ENCODE data around the gene TMEM184B.
A peak's percentile ranks its signal among the peaks of the same experiment; 100 is the strongest.

The TMEM184B gene

DNA sequence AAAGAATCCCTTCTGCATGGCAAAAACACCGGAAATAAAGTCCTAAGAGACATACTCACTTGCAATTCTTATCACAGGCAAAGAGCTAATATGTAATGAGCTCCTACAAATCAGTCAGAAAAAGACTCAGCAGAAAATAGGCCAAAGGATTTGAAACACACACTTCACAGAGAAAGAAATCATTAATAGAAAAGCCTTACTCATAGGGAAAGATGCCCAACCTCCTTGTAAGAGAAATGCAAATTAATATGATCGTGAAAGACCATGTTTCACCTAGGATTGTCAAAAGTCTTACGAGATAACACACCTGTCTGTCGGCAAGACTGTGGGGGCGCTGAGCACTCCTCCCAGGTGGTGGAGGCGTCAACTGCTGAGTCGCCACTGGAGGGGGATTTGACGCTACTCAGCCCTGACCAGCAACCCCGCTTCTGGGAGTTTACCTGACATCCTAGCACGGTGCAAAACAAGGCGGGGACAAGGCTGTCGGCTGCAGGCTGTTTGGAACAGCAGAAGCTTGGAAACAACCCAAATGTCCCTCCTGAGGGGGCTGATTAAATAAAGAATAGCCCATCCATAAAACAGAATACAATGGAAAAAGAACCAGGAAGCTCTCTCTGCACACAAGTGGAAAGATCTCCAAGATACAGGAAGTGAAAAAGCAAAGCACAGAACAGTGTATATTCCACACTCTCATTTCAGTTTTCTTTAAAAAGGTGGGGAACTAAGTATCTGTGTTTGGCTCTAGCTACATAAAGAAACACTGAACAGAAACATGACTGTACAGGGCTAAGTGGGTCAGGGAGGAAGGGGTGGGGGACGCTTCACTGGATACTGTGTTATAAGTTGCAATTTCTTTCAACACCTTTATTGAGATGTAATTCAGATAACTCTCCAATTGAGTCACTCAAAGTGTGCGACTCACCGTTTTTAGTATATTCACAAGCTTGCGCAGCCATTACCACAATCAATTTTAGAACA, 33.0 kb upstream of the TMEM184B start:
- peak; percentile 51 for DNase-seq

DNA sequence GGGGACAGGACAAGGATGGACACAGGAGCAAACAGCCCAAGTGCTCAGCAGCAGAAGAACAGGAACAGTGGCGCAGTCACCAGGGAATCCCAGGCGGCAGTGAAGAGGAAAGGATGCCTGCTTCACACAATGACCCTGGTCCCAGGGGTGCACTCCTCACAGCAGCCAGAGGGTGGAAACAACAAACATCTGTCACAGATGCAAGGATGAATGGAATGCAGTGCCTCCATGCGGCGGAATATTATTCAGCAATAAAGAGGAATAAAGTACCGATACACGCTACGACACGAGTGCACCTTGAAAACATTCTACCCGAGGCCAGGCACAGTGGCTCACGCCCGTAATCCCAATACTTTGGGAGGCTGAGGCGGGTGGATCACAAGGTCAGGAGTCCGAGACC, 31.7 kb upstream of the TMEM184B start:
- DNase-seq, result no peak

DNA sequence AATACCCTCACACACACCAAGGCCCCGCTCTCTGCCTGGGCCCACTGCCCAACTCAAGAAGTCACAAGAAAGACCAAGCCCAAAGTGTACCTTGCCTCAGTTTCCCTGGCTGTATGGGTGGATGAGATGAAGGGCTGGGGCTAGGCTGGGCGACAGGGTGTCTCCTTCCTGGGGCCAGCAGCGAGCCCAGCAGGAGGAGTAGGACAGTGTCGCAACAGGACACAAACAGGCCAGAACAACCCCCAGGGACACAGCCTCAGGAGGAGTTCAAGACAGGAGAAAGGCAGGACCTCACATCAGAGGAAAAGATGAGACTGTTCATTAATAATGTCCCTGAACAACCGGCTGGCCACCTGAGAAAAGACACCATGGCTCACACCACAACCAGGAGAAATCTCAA, 31.2 kb upstream of the TMEM184B start:
- no peak for DNase-seq

DNA sequence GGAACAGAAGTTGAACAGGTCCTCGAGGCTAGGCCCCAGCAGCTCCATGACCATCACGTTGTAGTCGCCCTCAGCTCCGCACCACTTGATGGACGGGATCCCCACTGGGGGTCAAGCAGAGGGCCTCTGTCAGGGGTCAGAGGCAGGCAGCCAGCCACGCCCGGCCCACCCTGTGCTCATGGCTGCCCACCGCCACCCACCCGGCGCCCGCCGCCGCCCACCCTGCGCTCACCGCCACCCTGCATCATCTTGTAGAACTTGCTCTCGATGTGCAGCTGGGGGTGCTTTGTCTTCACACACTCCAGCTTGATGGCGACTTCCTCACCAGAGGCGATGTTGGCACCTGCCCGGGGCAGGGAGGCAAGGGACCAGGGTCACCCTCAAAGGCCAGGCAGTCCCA, 30.1 kb upstream of the TMEM184B start:
- no peak for DNase-seq

DNA sequence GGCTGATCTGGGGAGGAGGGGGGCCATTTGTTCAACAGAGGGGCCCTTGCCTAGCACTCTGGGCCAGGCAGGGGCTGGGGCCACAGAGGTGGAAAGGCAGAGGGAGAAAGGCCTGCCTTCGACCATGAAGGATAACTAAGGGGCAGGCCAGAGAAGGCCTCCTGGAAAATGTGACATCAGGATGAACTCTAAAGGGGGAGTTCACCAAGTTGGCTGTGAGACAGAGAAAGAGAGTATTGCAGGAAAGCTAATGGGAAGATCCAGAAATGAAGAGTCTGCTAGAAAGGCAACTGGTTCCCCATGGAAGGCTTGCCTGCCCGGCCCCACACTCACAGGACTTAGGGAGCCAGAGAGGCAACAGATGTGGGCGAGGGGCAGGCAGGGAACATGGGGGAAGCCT, 28.1 kb upstream of the TMEM184B start:
- DNase-seq, result no peak

DNA sequence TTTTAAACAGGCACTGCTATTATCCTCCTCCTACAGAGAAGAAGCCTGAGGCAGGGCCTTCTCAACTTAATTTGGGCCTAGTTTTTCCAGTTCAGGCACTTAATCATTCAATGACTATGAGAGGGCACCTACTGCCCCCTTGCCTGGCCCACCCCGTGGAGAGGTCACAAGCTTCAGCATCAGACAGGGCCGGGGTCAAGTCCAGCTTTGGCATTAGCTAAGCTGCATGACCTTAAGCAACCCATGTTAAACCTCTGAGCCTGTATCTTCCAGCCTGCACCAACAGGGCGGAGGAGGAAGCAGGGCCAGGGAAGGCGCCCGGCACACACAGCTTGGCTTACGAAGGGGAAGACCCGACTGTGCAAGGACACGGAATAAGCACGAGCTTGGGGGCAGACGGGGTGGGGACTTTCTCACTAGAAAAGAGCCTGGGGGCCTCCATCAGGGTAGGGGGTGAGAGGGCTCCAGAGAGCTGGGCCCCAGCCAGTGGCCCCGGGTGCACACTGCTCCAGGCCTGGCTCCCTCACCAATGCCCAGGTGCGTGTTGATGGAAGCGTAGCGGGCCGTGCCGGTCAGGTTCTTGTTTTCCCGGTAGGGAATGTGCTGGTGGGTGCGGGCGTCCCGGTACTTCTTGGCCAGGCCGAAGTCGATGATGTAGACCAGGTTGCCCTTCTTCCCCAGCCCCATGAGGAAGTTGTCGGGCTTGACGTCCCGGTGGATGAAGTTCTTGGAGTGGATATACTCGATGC, 27.6 kb upstream of the TMEM184B start:
- no peak for DNase-seq

DNA sequence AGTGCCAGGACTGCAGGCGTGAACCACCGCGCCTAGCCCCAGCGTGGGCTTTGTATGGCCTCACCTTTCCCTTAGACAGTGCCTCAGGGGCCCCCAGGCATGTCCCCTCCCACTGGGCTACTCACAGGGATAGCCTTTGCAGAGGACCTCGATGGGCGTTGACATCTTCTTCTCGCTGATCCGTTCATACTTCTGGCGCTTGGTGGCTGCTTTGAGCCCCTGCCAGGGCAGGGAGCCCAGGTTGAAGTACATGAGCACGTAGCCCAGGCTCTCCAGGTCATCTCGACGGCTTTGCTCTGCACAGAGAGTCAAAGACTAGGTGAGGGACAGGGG, 26.9 kb upstream of the TMEM184B start:
- DNase-seq, result no peak

DNA sequence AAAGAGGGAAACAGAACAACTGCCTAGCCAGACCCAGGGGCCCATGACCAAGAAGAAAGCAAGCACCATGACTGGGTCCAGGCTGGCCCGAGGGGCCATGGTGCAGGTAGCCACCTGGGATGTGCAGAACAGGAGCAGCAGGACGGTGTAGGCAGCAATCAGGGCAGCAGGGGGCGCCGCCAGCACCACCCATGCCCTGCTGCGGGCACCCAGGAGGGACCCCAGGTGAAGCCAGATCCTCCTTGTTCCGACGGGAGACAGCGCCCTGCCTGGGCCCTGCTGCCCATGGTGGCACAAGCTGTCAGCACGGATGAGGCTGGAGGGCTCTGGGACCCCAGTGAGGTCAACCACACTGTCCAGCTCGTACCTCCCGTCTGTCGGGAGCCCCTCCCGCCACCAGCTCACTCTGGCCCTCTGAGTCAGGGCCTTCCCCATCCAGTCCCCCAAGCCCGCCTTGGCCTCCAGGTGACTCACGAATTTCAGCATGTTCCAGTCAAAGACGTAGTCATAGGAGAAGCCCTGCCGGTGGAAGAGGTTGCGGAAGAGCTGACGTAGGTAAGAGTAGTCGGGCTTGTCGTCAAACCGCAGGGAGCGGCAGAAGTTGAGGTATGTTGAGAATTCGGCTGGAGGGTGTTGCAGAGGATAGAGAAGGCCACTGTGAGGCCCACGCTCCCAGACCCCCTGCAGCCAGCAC, 25.6 kb upstream of the TMEM184B start:
- peak; percentile 46 for DNase-seq

DNA sequence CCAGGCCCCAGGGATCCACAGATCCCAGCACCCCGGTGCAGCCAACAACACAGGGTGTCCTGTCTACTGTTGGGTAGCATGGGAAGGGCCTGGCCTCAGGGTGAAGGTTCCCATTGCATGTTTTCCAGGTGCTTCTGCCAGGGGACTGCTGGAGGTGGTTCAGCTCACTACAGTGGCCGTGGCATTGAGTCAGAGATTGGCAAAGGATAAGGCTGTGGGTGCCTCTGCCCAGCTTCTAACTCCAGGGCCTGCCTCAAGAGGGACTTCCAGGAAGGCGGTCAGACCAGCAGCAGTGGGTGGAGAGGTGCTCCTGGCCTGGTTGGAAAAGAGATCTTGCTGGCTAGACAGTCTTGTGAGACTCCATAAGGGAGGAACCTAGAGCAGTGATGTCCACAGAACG, 23.6 kb upstream of the TMEM184B start:
- DNase-seq, result no peak

DNA sequence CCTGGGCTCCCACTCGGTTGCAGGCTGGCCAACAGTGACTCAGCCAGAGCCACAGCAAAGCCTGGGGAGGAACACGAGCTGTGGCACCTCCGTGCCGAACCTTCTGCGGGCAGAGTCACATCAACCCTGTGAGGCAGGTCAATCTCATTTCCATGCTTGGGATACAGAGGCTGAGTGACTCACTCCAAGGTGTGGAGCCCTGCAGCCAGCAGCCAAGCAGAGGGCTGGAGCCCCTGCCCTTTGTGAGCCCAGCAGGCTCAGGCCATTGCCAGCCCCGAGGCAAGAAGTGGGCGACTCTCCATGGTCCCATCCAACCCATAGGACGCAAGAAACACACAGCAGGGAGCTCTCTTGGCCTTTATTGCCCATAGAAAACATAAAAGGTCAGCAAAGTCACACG, 23.1 kb upstream of the TMEM184B start:
- no peak for DNase-seq

DNA sequence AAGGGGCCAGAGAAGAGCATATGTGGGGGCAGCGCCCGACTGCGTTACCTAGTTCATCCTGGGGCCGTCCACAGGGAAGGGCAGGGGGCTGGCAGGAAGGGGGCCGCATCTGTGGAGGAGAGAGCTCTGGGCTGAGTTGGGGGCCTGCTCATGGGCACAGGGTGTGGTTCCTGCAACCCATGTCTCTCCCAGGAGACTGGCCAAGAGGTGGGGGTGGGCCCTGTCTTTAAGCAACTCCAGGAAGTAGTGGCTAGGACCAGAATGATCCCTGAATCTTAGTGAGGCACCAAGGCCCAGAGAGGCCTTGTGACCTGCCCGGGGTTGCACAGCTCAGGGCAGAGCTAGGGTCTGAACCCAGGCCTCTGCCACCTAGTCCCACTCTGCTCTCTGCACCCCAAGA, 22.5 kb upstream of the TMEM184B start:
- DNase-seq, result no peak

DNA sequence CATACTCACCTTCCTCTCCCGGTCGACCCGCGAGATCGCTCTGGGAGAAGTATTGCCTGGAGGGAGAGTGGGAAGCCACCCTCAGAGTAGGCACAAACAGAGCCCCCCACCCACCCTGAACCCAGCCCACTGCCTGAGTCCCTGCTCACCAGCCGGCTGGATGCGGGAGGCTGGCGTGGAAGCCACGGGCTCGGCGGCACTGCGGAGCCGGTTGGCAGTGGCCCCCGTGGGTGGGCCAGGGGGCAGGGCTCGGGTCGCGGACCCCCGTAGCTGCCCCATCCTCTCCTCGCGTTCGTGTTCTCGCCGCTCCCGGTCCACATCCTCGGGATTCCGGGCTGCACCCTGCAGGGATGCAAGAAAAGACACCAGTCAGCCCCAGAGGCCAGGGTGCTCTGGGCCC, 21.4 kb upstream of the TMEM184B start:
- no peak for DNase-seq

DNA sequence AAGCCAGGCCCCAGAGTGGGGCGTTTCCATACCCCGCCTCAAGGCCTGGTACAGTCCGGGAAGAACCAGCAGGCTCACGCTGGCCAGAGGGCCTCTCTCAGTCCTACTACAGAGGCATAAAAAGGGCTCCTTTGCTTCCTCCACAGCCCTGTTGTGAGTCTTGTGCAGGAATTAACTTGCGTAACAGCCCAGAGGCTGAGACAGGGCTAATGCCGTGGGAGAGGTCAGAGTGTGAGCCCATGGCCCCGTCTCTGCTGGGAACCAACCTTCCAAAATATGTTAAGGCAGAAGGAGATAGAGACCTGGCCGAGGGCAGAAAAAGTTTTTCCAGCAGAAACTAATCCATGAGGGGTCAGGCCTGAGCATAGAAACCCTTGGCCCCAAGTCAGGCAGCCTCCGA, 19.9 kb upstream of the TMEM184B start:
- no peak for DNase-seq

DNA sequence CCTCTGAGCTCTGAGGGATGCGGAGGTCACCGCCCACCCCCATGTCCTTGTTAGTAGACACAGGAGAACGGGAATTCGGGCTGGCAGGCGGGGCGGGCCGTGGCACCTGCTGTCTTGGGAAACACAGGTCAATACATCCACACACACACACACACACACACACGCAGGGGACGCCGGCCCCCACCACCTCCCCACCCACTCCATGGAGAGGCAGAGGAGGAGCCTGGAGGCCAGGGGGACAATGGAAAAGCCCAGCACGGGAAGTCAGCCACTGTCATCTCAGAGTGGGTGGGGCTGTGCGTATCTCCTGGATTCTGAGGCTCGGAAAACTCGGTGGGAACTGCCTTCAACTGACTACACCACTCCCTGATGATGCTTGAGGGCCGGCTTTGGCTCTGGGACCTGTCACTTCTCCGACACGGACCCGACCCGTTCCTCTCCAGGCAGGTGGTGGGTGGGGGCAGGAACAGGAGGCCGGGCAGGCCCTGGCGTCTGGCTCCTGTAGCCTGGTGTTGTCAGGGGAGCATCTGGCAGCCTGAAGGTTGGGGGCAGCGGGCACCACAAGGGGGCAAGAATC, 18.5 kb upstream of the TMEM184B start:
- no peak for DNase-seq

DNA sequence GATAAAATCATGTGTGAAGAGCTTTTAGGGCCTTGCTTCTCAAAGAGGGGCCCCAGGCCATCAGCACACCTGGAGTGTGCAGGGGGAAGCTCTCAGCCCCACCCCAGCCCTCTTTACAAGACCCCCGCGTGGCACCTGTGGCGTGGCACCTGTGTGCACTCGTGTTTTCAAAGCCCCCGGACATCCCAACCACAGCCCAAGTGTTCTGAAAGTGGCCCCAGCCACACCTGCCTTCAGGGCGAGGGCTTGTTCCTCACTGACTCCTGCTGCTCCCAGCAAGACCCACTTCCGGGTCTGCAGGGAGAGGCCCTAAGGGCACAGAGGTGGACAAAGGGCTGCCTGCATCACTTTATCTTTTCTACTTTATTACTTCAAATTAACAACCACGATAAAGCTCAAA, 17.5 kb upstream of the TMEM184B start:
- DNase-seq, result no peak

DNA sequence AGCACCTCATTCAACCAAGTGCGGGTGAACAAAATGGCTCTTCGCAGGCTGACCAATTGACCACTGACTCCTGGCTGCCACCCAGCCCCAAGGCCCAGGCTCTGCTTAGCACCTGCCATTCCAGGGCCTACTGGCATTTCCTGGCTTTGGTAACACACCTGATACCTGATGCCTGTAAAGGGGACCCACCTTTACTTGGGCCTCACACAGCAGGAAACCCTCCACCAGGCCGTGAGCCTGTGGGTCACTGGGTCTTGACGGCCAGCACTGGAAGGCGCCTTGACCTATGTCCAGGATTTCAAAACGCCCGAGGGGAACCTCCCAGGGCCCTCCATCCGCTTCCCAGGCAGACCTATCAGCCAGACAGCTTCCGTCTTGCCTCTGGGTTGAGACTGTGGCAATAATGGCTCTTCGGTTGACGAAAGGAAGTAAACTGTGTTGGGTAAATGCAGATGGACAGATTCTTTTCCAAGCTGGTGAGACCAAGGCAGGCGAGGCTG, 16.8 kb upstream of the TMEM184B start:
- DNase-seq, result no peak

DNA sequence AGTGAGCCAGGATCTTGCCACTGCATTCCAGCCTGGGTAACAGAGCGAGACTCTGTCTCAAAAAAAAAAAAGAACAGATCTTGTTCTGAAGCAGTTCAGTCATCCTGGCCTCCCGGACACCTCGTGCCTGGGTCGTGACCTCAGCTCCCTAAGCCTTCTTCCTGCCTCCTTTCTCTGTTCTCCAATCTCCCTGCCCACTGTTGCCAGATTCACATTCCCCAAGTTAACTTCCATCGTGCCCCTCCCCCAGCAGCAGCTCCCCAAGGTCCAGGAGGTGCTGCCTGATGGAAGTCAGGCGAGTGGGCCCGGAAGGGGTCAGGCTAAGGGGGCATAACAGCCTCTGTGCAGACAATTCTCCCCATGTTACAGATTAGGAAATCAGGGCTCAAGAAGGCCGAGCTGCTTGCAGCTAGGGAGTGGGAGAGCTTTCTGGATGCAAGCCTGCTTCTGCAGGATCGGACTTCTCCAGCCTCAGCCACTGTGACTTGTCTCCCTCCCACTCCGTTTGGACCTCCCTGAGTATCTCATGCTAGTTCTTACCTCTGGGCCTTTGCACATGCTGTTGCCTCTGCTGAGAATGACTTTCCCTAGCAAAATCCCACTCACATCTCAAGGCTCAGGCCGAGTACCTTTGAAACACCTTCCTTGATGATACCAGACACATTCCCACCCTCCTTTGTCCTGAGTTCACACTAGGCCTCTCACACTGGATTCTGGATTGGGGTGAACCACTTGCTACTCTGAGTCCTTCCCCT, 14.3 kb upstream of the TMEM184B start:
- DNase-seq, result no peak

DNA sequence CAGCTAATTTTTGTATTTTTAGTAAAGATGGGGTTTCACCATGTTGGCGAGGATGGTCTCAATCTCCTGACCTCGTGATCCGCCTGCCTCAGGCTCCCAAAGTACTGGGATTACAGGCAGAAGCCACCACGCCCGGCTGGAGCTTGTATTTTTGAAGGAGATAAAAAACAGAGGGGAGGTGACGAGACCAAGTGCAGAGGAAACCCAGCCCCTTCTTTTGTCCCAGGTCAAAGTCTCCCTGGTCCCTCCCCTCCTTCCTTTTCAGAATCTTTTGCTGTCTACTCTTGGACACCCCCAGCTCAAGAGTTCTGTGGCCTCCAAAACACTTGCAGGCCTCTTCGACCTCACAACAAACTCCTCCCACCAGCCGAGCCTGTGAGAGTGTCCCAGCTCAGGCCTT, 12.2 kb upstream of the TMEM184B start:
- no peak for DNase-seq

DNA sequence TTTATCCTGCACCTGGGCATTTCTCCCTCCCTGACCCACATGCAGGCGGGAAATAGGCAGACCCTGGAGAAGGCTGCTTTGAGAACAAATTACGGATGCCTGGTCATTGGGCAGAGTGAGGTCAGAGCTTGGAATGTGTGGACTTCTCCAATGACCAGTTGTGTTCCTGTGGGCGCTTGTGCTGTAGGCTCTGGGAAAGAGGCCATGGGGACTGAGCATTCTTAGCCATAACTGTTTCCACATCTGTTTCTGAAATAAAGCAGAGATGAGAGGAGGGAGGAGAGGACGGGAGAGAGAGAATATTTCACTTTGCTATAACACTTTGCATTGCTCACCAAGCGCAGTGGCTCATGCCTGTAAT, 11.2 kb upstream of the TMEM184B start:
- no peak for DNase-seq

DNA sequence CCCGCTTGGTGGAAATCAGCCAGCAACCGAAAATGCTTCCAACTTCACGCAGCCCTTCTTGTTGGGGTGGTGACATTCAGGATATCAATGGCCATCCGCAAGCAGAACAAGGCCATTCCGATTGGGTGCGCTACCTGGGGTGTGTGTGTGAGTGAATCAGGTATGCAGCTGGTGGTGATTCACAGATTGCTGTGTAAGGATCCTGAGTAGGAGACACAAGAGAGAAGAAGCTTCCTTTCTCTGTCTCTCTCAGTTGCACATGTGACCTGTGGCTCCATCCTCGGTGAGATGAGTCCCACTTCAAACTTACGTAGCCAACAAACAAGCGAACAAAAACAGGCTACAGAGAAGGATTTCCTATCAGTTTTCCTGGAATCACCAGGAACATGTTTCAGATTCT, 9.6 kb upstream of the TMEM184B start:
- DNase-seq, result no peak

DNA sequence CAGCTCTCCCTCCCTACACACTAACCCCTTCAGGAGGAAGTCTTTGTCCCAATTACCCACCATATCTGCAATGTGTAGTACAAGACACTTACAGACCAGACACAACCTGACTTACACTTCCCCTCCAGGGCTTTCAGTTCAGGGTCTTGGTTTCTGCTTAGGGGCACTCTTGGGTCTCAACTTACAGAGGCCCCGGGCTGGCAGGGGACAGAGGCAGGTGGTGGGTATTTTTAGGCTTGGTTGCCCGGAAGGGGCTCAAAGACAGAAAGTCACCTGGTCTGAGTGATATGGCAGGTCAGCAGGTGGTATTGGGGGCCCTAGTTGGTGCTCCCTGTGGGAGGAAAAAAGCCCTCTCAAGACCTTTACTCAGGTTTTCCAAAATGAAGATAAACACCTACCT, 3.4 kb upstream of the TMEM184B start:
- no peak for DNase-seq

DNA sequence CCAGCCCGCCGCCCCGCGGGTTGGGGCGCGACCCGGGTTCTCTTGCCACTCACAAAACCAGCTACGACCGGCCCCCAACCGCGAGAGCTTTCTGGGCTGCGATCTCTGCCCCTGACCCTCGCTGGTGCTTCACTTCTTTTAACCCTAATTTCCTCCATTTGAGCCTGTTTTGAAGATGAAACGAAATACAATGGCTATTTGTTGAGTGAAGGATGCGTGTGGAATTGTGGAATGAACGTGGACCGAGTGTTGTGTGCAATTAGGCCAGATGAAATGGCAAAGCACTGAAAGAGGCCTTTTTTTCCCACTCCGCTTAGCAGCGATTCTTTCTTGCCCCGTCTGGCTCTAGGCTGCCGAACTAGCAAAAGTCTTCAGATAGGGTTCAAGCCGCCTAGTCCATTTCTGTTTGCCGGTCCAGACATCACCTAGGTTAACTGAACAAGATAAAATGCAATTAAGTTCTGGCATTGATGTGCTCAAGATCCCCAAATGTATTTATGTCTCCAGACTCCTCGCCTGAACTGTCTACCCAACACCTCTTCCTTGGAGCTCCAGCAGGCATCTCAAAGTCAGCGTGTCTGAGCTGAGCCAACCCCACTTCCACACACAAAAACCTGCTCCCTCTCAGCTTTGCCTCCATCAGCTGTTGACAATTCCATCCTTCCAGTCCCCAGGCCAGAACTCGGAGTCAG, 471 bp upstream of the TMEM184B start:
- DNase-seq, result no peak

Data from activated naive CD4-positive, alpha-beta T cell treated with Interleukin-2 at 50 U/mL for 16 hours (primary cell).